Measurements from ENCODE around the gene KHDRBS1. TPM values are rescaled to one million over a fixed set of nuclear protein-coding genes. Genes with fewer than 3 reads are reported as not detected.

Gene KHDRBS1
- total and polyA plus RNA-seq, 9 of the 15 experiments (the other 6 are each of a cell fraction or from before 2014, with no cell fraction given), result 48.4 to 257 (median 114) TPM

GRCh38 chr1:32012709-32013385, 821 bp upstream of the KHDRBS1 start (continued):
- TF ChIP-seq, protein P1, sequence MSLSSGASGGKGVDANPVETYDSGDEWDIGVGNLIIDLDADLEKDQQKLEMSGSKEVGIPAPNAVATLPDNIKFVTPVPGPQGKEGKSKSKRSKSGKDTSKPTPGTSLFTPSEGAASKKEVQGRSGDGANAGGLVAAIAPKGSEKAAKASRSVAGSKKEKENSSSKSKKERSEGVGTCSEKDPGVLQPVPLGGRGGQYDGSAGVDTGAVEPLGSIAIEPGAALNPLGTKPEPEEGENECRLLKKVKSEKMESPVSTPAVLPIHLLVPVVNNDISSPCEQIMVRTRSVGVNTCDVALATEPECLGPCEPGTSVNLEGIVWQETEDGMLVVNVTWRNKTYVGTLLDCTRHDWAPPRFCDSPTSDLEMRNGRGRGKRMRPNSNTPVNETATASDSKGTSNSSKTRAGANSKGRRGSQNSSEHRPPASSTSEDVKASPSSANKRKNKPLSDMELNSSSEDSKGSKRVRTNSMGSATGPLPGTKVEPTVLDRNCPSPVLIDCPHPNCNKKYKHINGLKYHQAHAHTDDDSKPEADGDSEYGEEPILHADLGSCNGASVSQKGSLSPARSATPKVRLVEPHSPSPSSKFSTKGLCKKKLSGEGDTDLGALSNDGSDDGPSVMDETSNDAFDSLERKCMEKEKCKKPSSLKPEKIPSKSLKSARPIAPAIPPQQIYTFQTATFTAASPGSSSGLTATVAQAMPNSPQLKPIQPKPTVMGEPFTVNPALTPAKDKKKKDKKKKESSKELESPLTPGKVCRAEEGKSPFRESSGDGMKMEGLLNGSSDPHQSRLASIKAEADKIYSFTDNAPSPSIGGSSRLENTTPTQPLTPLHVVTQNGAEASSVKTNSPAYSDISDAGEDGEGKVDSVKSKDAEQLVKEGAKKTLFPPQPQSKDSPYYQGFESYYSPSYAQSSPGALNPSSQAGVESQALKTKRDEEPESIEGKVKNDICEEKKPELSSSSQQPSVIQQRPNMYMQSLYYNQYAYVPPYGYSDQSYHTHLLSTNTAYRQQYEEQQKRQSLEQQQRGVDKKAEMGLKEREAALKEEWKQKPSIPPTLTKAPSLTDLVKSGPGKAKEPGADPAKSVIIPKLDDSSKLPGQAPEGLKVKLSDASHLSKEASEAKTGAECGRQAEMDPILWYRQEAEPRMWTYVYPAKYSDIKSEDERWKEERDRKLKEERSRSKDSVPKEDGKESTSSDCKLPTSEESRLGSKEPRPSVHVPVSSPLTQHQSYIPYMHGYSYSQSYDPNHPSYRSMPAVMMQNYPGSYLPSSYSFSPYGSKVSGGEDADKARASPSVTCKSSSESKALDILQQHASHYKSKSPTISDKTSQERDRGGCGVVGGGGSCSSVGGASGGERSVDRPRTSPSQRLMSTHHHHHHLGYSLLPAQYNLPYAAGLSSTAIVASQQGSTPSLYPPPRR (CRISPR knock-in tag; IDR thresholded peaks at IDR 0.05; ENCODE audit: borderline replicate concordance), result no peak
- no peak for TF ChIP-seq RFX5 (IDR thresholded peaks at IDR 0.05; ENCODE audit: low read depth, low read length)
- TF ChIP-seq, protein P2, sequence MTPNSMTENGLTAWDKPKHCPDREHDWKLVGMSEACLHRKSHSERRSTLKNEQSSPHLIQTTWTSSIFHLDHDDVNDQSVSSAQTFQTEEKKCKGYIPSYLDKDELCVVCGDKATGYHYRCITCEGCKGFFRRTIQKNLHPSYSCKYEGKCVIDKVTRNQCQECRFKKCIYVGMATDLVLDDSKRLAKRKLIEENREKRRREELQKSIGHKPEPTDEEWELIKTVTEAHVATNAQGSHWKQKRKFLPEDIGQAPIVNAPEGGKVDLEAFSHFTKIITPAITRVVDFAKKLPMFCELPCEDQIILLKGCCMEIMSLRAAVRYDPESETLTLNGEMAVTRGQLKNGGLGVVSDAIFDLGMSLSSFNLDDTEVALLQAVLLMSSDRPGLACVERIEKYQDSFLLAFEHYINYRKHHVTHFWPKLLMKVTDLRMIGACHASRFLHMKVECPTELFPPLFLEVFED (CRISPR knock-in tag; conservative IDR thresholded peaks at IDR 0.05), result peak; percentile 94; the same call in 1 of the 2 replicates
- no peak for TF ChIP-seq ZNF445 (CRISPR knock-in tag; IDR thresholded peaks at IDR 0.05; ENCODE audit: low read depth)
- TF ChIP-seq, protein P3, sequence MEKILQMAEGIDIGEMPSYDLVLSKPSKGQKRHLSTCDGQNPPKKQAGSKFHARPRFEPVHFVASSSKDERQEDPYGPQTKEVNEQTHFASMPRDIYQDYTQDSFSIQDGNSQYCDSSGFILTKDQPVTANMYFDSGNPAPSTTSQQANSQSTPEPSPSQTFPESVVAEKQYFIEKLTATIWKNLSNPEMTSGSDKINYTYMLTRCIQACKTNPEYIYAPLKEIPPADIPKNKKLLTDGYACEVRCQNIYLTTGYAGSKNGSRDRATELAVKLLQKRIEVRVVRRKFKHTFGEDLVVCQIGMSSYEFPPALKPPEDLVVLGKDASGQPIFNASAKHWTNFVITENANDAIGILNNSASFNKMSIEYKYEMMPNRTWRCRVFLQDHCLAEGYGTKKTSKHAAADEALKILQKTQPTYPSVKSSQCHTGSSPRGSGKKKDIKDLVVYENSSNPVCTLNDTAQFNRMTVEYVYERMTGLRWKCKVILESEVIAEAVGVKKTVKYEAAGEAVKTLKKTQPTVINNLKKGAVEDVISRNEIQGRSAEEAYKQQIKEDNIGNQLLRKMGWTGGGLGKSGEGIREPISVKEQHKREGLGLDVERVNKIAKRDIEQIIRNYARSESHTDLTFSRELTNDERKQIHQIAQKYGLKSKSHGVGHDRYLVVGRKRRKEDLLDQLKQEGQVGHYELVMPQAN (IDR thresholded peaks at IDR 0.05; ENCODE audit: borderline replicate concordance), result no peak
- no peak for TF ChIP-seq RBBP5 (IDR thresholded peaks at IDR 0.05; ENCODE audit: borderline replicate concordance, insufficient read depth, low read length, poor library complexity, severe bottlenecking)
- TF ChIP-seq TGIF2 (CRISPR knock-in tag; IDR thresholded peaks at IDR 0.05), result no peak
- TF ChIP-seq, protein P4, sequence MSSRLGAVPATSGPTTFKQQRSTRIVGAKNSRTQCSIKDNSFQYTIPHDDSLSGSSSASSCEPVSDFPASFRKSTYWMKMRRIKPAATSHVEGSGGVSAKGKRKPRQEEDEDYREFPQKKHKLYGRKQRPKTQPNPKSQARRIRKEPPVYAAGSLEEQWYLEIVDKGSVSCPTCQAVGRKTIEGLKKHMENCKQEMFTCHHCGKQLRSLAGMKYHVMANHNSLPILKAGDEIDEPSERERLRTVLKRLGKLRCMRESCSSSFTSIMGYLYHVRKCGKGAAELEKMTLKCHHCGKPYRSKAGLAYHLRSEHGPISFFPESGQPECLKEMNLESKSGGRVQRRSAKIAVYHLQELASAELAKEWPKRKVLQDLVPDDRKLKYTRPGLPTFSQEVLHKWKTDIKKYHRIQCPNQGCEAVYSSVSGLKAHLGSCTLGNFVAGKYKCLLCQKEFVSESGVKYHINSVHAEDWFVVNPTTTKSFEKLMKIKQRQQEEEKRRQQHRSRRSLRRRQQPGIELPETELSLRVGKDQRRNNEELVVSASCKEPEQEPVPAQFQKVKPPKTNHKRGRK (tag; IDR thresholded peaks at IDR 0.05), result peak; percentile 42; the same call in 1 of the 2 replicates
- no peak; the same call in 1 of the 2 replicates for TF ChIP-seq HBP1 (CRISPR knock-in tag; IDR thresholded peaks at IDR 0.05)
- TF ChIP-seq ZNF121 (CRISPR knock-in tag; conservative IDR thresholded peaks at IDR 0.05), result no peak
- TF ChIP-seq ARNT (IDR thresholded peaks at IDR 0.05), result peak in 1 of 2 experiments; percentile 21; a peak in 1 of 4 replicates

Measured in K562 (cell line).